Astrocyte (in vitro differentiated cells and primary cell): ENCODE data around the gene WDR59.

Experiments used
- EZH2 ChIP-seq: IDR thresholded peaks from 2 replicates; pipeline ENCODE4 v1.6.1; 2012; ENCODE audit warnings: mild to moderate bottlenecking, low read length, inconsistent platforms; ENCODE audit not compliant: insufficient read depth
- TF ChIP-seq, protein P1 (sequence below): IDR thresholded peaks from 2 replicates; pipeline ENCODE4 v1.5.1; 2011; ENCODE audit warnings: low read depth, mild to moderate bottlenecking, inconsistent platforms, low read length, moderate library complexity; ENCODE audit not compliant: insufficient read depth

- TF ChIP-seq, protein P1, sequence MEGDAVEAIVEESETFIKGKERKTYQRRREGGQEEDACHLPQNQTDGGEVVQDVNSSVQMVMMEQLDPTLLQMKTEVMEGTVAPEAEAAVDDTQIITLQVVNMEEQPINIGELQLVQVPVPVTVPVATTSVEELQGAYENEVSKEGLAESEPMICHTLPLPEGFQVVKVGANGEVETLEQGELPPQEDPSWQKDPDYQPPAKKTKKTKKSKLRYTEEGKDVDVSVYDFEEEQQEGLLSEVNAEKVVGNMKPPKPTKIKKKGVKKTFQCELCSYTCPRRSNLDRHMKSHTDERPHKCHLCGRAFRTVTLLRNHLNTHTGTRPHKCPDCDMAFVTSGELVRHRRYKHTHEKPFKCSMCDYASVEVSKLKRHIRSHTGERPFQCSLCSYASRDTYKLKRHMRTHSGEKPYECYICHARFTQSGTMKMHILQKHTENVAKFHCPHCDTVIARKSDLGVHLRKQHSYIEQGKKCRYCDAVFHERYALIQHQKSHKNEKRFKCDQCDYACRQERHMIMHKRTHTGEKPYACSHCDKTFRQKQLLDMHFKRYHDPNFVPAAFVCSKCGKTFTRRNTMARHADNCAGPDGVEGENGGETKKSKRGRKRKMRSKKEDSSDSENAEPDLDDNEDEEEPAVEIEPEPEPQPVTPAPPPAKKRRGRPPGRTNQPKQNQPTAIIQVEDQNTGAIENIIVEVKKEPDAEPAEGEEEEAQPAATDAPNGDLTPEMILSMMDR: no peak
- no peak for TF ChIP-seq EZH2
Measured at GRCh38 chr16:74887084-74887483, 97.8 kb downstream of the WDR59 start.
